ENCODE measurements around the gene SPATA25. TPM values are rescaled to one million over a fixed set of nuclear protein-coding genes. Genes with fewer than 3 reads are reported as not detected.

Gene SPATA25
- total and polyA plus RNA-seq, 9 donors = 4.1 to 9.3 (median 5.3) TPM

GRCh38 chr20:45892828-45893500 lies 5.5 kb upstream of the SPATA25 start:
- H3K27ac ChIP-seq (ENCODE audit: low read length) = no peak overlapping the region
- WGBS (ENCODE audit: insufficient coverage) = no CpG with 5 or more reads among the region's 4 CpGs
- H3K4me3 ChIP-seq (ENCODE audit: low read length) = no peak overlapping the region
- H3K9me3 ChIP-seq (replicated peaks; ENCODE audit: control insufficient read depth, low read depth, low read length) = no peaks in the 10 kb centered on the region
- no peaks in the 10 kb centered on the region for H3K27me3 ChIP-seq (ENCODE audit: control insufficient read depth, insufficient read depth, low read length)
- H3K4me1 ChIP-seq (ENCODE audit: control insufficient read depth, insufficient read depth, low read length) = peaks cover 23% of the 10 kb centered on the region
- no peak for DNase-seq
- peaks cover 64% of the 10 kb centered on the region for H3K36me3 ChIP-seq (ENCODE audit: control insufficient read depth, insufficient read depth, low read length)

- H3K27me3 ChIP-seq (ENCODE audit: control insufficient read depth, insufficient read depth, low read length) = no peaks in the 10 kb centered on the region
- peaks cover 23% of the 10 kb centered on the region for H3K4me1 ChIP-seq (ENCODE audit: control insufficient read depth, insufficient read depth, low read length)
- WGBS (ENCODE audit: insufficient coverage) = 85% methylated on average over 4 of the region's 9 CpGs
- no peaks in the 10 kb centered on the region for H3K9me3 ChIP-seq (replicated peaks; ENCODE audit: control insufficient read depth, low read depth, low read length)
- DNase-seq = no peak
- H3K27ac ChIP-seq (ENCODE audit: low read length) = no peak overlapping the region
- peak overlapping the region; percentile 90 for H3K4me3 ChIP-seq (ENCODE audit: low read length)
- H3K36me3 ChIP-seq (ENCODE audit: control insufficient read depth, insufficient read depth, low read length) = peaks cover 57% of the 10 kb centered on the region
Observed at GRCh38 chr20:45892049-45892825, 4.8 kb upstream of the SPATA25 start.

GRCh38 chr20:45890985-45891983 lies 3.9 kb upstream of the SPATA25 start, which contains the start of the genes CTSA and NEURL2:
TSS of gene CTSA (plus strand) at chr20:45891335. CDS start at chr20:45891569, 234 bp downstream.
TSS of gene NEURL2 (minus strand) at chr20:45891208. CDS start at chr20:45890991, 217 bp downstream.
- Histone ChIP-seq H3K36me3 (ENCODE audit: control insufficient read depth, insufficient read depth, low read length) (peaks cover 59% of the 10 kb centered on the region), H3K27ac (ENCODE audit: low read length) (peak within 1 kb of the TSS; percentile 94), H3K27me3 (ENCODE audit: control insufficient read depth, insufficient read depth, low read length) (no peaks in the 10 kb centered on the region), H3K4me1 (ENCODE audit: control insufficient read depth, insufficient read depth, low read length) (peaks cover 28% of the 10 kb centered on the region), H3K9me3 (replicated peaks; ENCODE audit: control insufficient read depth, low read depth, low read length) (no peaks in the 10 kb centered on the region), H3K4me3 (ENCODE audit: low read length) (peak within 1 kb of the TSS; percentile 90)
- WGBS (ENCODE audit: insufficient coverage) = under 1% methylated on average over 72 of the region's 78 CpGs
- DNase-seq = peak; percentile 97

GRCh38 chr20:45890077-45890984 lies 2.9 kb upstream of the SPATA25 start:
- Histone ChIP-seq H3K36me3 (ENCODE audit: control insufficient read depth, insufficient read depth, low read length) (peaks cover 52% of the 10 kb centered on the region), H3K4me1 (ENCODE audit: control insufficient read depth, insufficient read depth, low read length) (peaks cover 28% of the 10 kb centered on the region), H3K27me3 (ENCODE audit: control insufficient read depth, insufficient read depth, low read length) (no peaks in the 10 kb centered on the region), H3K4me3 (ENCODE audit: low read length) (peak overlapping the region; percentile 90), H3K9me3 (replicated peaks; ENCODE audit: control insufficient read depth, low read depth, low read length) (no peaks in the 10 kb centered on the region), H3K27ac (ENCODE audit: low read length) (peak overlapping the region; percentile 94)
- DNase-seq = peak; percentile 93
- WGBS (ENCODE audit: insufficient coverage) = under 1% methylated on average over 79 of the region's 79 CpGs

- Histone ChIP-seq H3K27ac (ENCODE audit: low read length) (no peak overlapping the region), H3K4me1 (ENCODE audit: control insufficient read depth, insufficient read depth, low read length) (peaks cover 31% of the 10 kb centered on the region), H3K4me3 (ENCODE audit: low read length) (no peak overlapping the region), H3K27me3 (ENCODE audit: control insufficient read depth, insufficient read depth, low read length) (no peaks in the 10 kb centered on the region), H3K36me3 (ENCODE audit: control insufficient read depth, insufficient read depth, low read length) (peaks cover 47% of the 10 kb centered on the region), H3K9me3 (replicated peaks; ENCODE audit: control insufficient read depth, low read depth, low read length) (no peaks in the 10 kb centered on the region)
- 94% methylated on average over 2 of the region's 3 CpGs for WGBS (ENCODE audit: insufficient coverage)
- DNase-seq = no peak
Observed at GRCh38 chr20:45888681-45889080, 1.3 kb upstream of the SPATA25 start.

- no peaks in the 10 kb centered on the region for H3K9me3 ChIP-seq (replicated peaks; ENCODE audit: control insufficient read depth, low read depth, low read length)
- H3K36me3 ChIP-seq (ENCODE audit: control insufficient read depth, insufficient read depth, low read length) = peaks cover 49% of the 10 kb centered on the region
- peaks cover 26% of the 10 kb centered on the region for H3K4me1 ChIP-seq (ENCODE audit: control insufficient read depth, insufficient read depth, low read length)
- no peak for DNase-seq
- WGBS (ENCODE audit: insufficient coverage) = 90% methylated on average over 14 of the region's 19 CpGs
- H3K27me3 ChIP-seq (ENCODE audit: control insufficient read depth, insufficient read depth, low read length) = no peaks in the 10 kb centered on the region
- no peak overlapping the region for H3K27ac ChIP-seq (ENCODE audit: low read length)
- H3K4me3 ChIP-seq (ENCODE audit: low read length) = no peak overlapping the region
Observed at GRCh38 chr20:45886590-45887345, 654 bp downstream of the SPATA25 start.

GRCh38 chr20:45883100-45883469 lies 4.3 kb downstream of the SPATA25 start:
- H3K27me3 ChIP-seq (ENCODE audit: control insufficient read depth, insufficient read depth, low read length) = no peaks in the 10 kb centered on the region
- no peak for DNase-seq
- H3K9me3 ChIP-seq (replicated peaks; ENCODE audit: control insufficient read depth, low read depth, low read length) = no peaks in the 10 kb centered on the region
- H3K36me3 ChIP-seq (ENCODE audit: control insufficient read depth, insufficient read depth, low read length) = peaks cover 42% of the 10 kb centered on the region
- peaks cover 11% of the 10 kb centered on the region for H3K4me1 ChIP-seq (ENCODE audit: control insufficient read depth, insufficient read depth, low read length)
- 85% methylated on average over 9 of the region's 9 CpGs for WGBS (ENCODE audit: insufficient coverage)
- H3K4me3 ChIP-seq (ENCODE audit: low read length) = no peak overlapping the region
- H3K27ac ChIP-seq (ENCODE audit: low read length) = no peak overlapping the region

- Histone ChIP-seq H3K27ac (ENCODE audit: low read length) (no peak overlapping the region), H3K4me1 (ENCODE audit: control insufficient read depth, insufficient read depth, low read length) (peaks cover 11% of the 10 kb centered on the region), H3K9me3 (replicated peaks; ENCODE audit: control insufficient read depth, low read depth, low read length) (no peaks in the 10 kb centered on the region), H3K36me3 (ENCODE audit: control insufficient read depth, insufficient read depth, low read length) (peaks cover 47% of the 10 kb centered on the region), H3K27me3 (ENCODE audit: control insufficient read depth, insufficient read depth, low read length) (no peaks in the 10 kb centered on the region), H3K4me3 (ENCODE audit: low read length) (no peak overlapping the region)
- no peak for DNase-seq
- 97% methylated on average over 4 of the region's 4 CpGs for WGBS (ENCODE audit: insufficient coverage)
Observed at GRCh38 chr20:45882469-45883099, 4.8 kb downstream of the SPATA25 start.
